Central memory CD8-positive, alpha-beta T cell (primary cell): ENCODE results near the gene SART3.
A peak's percentile ranks its signal among the peaks of the same experiment; 100 is the strongest.

Experiments
- ATAC-seq: fragments of 150-1000 bp; cut with Tn5 transposase; replicated peaks from 2 replicates; pipeline ENCODE4 v1.10.0; 2022; ENCODE audit warnings: mild to moderate bottlenecking, moderate FRiP score, moderate number of reproducible peaks; ENCODE audit not compliant: poor library complexity, severe bottlenecking; ENCODE audit errors: extremely low read depth
- DNase-seq, 2 donors: peaks; one replicate each; pipeline ENCODE4 v3.0.0; 2021; ENCODE audit warnings: low spot score in 2 of 2
- H3K27ac Mint-ChIP-seq: one replicate; pipeline ENCODE4 v1.8.0; 2022; ENCODE audit warnings: low read depth, mild to moderate bottlenecking, moderate library complexity, mixed read lengths
- H3K27me3 Mint-ChIP-seq: one replicate; pipeline ENCODE4 v1.8.0; 2022; ENCODE audit warnings: mixed read lengths
- H3K36me3 Mint-ChIP-seq: one replicate; pipeline ENCODE4 v1.8.0; 2022; ENCODE audit warnings: mild to moderate bottlenecking, moderate library complexity, mixed read lengths; ENCODE audit not compliant: insufficient read depth
- H3K4me1 Mint-ChIP-seq: one replicate; pipeline ENCODE4 v1.8.0; 2022; ENCODE audit warnings: mixed read lengths
- H3K4me3 Mint-ChIP-seq: one replicate; pipeline ENCODE4 v1.8.0; 2022; ENCODE audit warnings: mild to moderate bottlenecking, moderate library complexity, mixed read lengths
- H3K9me3 Mint-ChIP-seq: one replicate; pipeline ENCODE4 v1.8.0; 2022; ENCODE audit warnings: mixed read lengths

The SART3 gene

GRCh38 chr12:108560752-108561719 lies at the start of gene SART3:
Gene SART3 (minus strand): TSS chr12:108561173. CDS start chr12:108561154, 19 bp downstream.
- DNase-seq (peak; percentile 67 to 75), ATAC-seq (peak; percentile 58)
- Mint-ChIP-seq H3K4me1 (peaks cover 47% of the 10 kb centered on the region), H3K27ac (peak within 1 kb of the TSS; percentile 99), H3K27me3 (no peaks in the 10 kb centered on the region), H3K36me3 (peaks cover 44% of the 10 kb centered on the region), H3K9me3 (no peaks in the 10 kb centered on the region), H3K4me3 (peak within 1 kb of the TSS; percentile 99)

GRCh38 chr12:108610336-108610815 lies 49.4 kb upstream of the SART3 start:
- Mint-ChIP-seq H3K36me3 (peaks cover 7% of the 10 kb centered on the region), H3K9me3 (no peaks in the 10 kb centered on the region), H3K4me1 (peaks cover 12% of the 10 kb centered on the region), H3K27ac (peak overlapping the region; percentile 55), H3K27me3 (no peaks in the 10 kb centered on the region), H3K4me3 (no peak overlapping the region)
- ATAC-seq (no peak), DNase-seq (no peak)

GRCh38 chr12:108609537-108610335 lies 48.8 kb upstream of the SART3 start:
- peaks cover 7% of the 10 kb centered on the region for H3K36me3 Mint-ChIP-seq
- H3K4me3 Mint-ChIP-seq = no peak overlapping the region
- H3K27ac Mint-ChIP-seq = peak overlapping the region; percentile 55
- DNase-seq (no peak), ATAC-seq (no peak)
- H3K9me3 Mint-ChIP-seq = no peaks in the 10 kb centered on the region
- peaks cover 12% of the 10 kb centered on the region for H3K4me1 Mint-ChIP-seq
- H3K27me3 Mint-ChIP-seq = no peaks in the 10 kb centered on the region

DNA sequence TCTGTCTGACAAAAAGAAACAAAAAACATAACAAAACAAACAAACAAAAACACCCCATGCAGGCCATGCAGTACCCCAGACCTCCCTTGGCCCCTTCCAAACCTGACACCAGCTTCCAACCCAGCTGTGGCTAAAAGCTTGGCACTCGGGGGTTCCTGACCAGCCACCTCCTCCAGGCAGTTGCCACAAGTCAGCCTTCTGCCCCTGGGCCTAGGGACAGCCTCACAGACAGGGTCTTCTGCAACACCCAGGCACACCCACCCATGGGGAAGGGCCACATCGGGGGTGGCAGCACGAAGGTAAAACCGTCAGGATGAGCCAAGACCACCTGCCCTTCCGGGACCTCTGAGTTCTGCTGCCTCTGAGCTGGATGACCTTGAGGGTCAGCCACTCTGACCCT lies 47.6 kb upstream of the SART3 start:
- Mint-ChIP-seq H3K27ac (no peak overlapping the region), H3K9me3 (no peaks in the 10 kb centered on the region), H3K4me1 (peaks cover 5% of the 10 kb centered on the region), H3K36me3 (peaks cover 5% of the 10 kb centered on the region), H3K4me3 (no peak overlapping the region), H3K27me3 (no peaks in the 10 kb centered on the region)
- no peak for ATAC-seq
- no peak for DNase-seq

GRCh38 chr12:108607981-108608600 lies 47.1 kb upstream of the SART3 start:
- Mint-ChIP-seq H3K36me3 (peaks cover 5% of the 10 kb centered on the region), H3K27ac (no peak overlapping the region), H3K9me3 (no peaks in the 10 kb centered on the region), H3K4me1 (peaks cover 5% of the 10 kb centered on the region), H3K4me3 (no peak overlapping the region), H3K27me3 (no peaks in the 10 kb centered on the region)
- no peak for ATAC-seq
- no peak for DNase-seq

GRCh38 chr12:108606492-108606891 lies 45.5 kb upstream of the SART3 start:
- Mint-ChIP-seq H3K4me3 (no peak overlapping the region), H3K27me3 (no peaks in the 10 kb centered on the region), H3K27ac (no peak overlapping the region)

GRCh38 chr12:108605690-108606406 lies 44.9 kb upstream of the SART3 start:
- H3K27me3 Mint-ChIP-seq = no peaks in the 10 kb centered on the region
- no peaks in the 10 kb centered on the region for H3K4me1 Mint-ChIP-seq
- no peaks in the 10 kb centered on the region for H3K9me3 Mint-ChIP-seq
- DNase-seq (no peak), ATAC-seq (no peak)
- no peak overlapping the region for H3K4me3 Mint-ChIP-seq
- H3K36me3 Mint-ChIP-seq = peaks cover 5% of the 10 kb centered on the region
- peak overlapping the region; percentile 63 for H3K27ac Mint-ChIP-seq

More at GRCh38 chr12:108606492-108606891, 45.5 kb upstream of the SART3 start:
- no peak for ATAC-seq
- no peak for DNase-seq
- H3K36me3 Mint-ChIP-seq = peaks cover 5% of the 10 kb centered on the region
- no peaks in the 10 kb centered on the region for H3K4me1 Mint-ChIP-seq
- H3K9me3 Mint-ChIP-seq = no peaks in the 10 kb centered on the region

DNA sequence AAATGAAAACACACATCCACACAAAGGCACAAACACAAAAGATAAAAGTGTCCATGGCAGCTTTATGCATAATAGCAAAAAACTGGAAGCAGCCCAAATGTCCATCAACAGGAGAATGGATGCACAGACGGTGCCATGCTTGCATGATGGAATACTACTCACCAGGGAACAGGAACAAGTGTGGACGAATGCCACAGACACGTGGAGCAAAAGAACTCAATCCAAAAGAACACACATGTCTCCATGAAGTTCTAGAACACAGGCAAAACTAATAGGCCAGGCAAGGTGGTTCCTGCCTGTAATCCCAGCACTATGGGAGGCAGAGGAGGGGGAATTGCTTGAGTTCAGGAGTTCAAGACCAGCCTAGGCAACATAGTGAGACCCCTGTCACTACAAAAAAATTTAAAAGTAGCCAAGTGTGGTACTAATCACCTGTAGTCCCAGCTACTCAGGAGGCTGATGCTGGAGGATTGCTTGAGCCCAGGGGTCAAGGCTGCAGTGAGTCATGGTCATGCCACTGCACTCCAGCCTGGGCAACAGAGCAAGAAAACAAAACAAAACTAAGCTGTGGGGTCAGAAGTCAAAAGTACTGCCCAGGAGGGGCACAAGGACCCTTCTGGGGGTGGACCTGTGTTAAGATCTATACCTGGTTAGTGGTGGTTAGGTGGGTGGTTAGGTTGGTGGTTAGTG lies 44.2 kb upstream of the SART3 start:
- Mint-ChIP-seq H3K36me3 (peaks cover 5% of the 10 kb centered on the region), H3K27ac (peak overlapping the region; percentile 63), H3K9me3 (no peaks in the 10 kb centered on the region), H3K27me3 (no peaks in the 10 kb centered on the region), H3K4me1 (no peaks in the 10 kb centered on the region), H3K4me3 (no peak overlapping the region)
- DNase-seq = no peak
- ATAC-seq = no peak

- no peaks in the 10 kb centered on the region for H3K27me3 Mint-ChIP-seq
- H3K27ac Mint-ChIP-seq = no peak overlapping the region
- no peaks in the 10 kb centered on the region for H3K4me1 Mint-ChIP-seq
Observed at GRCh38 chr12:108604208-108604941, 43.4 kb upstream of the SART3 start.

DNA sequence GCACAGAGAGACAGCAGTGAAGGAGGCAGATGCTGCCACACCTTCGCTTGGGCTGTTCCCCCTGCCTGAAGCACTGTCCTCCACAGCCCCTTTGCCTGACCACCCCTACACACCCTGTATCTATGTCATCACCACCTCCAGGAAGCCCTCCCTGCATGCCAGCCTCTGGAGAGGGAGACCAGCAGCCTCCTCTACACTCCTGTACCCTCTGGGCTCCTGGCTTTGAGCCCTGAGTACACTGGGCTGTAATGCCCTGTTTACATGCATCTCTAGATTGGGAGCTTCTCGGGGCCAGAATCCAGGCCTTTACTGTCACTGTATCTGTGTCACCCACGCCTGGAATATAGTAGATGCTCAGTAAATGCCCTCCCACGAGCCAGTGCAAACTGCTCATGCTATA lies 42.8 kb upstream of the SART3 start:
- H3K9me3 Mint-ChIP-seq = no peaks in the 10 kb centered on the region
- no peak for DNase-seq
- no peaks in the 10 kb centered on the region for H3K4me1 Mint-ChIP-seq
- no peaks in the 10 kb centered on the region for H3K27me3 Mint-ChIP-seq
- peaks cover 5% of the 10 kb centered on the region for H3K36me3 Mint-ChIP-seq
- peak overlapping the region; percentile 20 for H3K27ac Mint-ChIP-seq
- no peak for ATAC-seq
- no peak overlapping the region for H3K4me3 Mint-ChIP-seq

More at GRCh38 chr12:108604208-108604941, 43.4 kb upstream of the SART3 start:
- ATAC-seq = no peak
- no peaks in the 10 kb centered on the region for H3K9me3 Mint-ChIP-seq
- no peak overlapping the region for H3K4me3 Mint-ChIP-seq
- peaks cover 5% of the 10 kb centered on the region for H3K36me3 Mint-ChIP-seq
- DNase-seq = no peak
